GM21526 (cell line): ENCODE measurements around the gene MAGI3.
"Not testable (repeated sequence)": the region's sequence is repeated elsewhere in the genome, so short reads cannot be mapped to it uniquely, and the experiment has no call there.

Source experiments
- ATAC-seq: cut with Tn5 transposase; IDR thresholded peaks from one replicate; pipeline ENCODE4 v1.9.1; 2021; ENCODE audit warnings: moderate library complexity; ENCODE audit not compliant: unreplicated experiment, low FRiP score

MAGI3 gene

DNA sequence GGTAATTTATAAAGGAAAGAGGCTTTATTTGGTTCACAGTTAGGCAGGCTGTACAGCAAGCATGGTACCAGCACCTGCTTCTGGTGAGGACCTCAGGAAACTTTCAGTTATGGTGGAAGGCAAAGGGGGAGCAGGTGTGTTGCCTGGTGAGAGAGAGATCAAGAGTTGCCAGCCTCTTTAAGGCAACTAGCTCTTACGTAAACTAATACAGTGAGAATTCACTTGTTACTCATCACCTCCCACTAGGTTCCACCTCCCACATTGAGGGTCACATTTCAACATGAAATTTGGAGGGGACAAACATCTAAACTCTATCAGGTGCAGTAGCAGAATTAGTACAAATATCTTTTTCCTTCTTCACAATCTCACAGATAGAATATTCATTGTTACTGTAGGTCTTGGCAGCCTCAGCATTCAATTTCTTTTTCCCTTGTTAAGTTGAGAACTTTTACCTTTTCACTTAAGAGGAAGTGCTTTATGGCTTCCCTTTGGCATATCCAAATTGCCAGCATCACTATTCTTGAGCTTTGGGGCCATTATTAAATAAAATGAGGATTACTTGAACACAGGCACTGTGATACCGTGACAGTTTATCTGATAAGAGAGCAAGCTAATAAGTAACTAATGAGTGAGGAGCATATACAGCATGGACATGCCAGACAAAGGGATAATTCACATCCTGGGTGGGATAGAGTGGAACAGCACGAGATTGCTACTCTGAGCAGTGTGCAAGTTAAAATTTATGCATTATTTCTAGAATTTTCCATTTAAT, 48.4 kb downstream of the MAGI3 start:
- no peak for ATAC-seq

DNA sequence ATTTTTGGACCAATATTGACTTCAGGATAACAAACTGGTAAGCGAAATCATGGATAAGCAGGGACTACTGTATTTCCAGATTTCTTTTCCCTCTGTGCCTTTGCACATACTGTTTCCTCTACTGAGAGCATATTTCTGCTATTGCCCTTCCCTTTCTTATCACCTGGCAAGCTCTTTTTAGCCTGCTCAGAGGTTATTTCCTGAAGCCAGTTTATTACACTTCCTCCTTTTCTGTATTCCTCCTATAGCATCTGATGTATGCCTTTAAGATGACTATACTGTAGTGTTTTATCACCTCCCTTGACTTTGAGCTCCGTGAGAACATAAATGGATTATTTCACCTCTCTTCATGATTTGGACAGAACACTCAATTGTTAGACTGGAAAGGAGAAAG, 49.0 kb downstream of the MAGI3 start:
- no peak for ATAC-seq

DNA sequence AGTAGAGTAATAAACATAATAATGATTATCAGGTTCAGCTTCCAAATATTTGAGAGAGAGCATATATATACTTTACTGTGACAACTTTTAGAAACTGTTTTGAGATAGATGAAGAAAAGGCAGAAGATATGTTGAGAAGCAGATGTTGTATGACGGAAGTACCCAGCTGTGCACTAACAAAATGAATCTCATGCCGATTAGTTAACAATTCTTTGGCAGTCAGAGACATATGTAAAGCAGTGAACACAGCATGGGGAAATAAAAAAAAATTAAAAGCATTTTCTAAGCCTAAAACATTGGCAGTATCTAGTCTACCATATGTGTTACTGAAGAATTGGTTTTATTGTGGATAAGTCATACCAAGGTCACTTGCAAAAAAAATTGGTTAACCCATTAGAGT, 51.8 kb downstream of the MAGI3 start:
- no peak for ATAC-seq

DNA sequence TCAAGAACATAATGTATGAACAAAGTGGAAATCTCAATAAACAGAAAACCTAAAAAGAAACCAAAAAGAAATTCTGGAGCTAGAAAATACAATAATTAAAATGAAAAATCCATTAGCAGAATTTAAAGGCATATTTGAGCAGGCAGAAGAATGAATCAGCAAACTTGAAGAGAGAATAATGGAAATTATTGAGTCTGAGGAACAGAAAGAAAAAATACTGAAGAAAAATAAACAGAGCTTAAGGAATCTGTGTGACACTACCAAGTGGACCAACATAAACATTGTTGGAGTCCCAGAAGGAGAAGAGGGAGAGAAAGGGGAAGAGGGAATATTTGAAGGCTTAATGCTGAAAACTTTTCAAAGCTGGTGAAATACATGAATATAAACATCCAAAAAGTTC, 54.5 kb downstream of the MAGI3 start:
- no peak for ATAC-seq

DNA sequence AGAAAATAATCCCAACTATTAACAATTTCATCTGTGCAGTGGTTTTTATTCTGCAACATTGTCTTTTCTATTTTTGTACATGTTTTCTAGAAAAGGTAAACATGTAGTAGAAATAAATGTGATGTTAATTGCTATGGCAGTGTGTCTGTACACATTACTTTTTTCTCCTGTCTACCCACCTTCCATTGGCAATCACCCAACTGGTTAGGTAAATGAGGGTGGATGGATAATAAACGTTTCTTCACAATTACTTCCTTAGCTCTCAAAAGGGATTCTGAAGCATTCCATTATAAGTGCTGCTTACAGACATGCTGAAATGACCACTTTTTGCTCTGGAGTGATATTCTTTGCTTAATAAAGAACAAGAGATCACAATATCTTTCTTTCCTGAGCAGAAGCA, 61.4 kb downstream of the MAGI3 start:
- no peak for ATAC-seq

DNA sequence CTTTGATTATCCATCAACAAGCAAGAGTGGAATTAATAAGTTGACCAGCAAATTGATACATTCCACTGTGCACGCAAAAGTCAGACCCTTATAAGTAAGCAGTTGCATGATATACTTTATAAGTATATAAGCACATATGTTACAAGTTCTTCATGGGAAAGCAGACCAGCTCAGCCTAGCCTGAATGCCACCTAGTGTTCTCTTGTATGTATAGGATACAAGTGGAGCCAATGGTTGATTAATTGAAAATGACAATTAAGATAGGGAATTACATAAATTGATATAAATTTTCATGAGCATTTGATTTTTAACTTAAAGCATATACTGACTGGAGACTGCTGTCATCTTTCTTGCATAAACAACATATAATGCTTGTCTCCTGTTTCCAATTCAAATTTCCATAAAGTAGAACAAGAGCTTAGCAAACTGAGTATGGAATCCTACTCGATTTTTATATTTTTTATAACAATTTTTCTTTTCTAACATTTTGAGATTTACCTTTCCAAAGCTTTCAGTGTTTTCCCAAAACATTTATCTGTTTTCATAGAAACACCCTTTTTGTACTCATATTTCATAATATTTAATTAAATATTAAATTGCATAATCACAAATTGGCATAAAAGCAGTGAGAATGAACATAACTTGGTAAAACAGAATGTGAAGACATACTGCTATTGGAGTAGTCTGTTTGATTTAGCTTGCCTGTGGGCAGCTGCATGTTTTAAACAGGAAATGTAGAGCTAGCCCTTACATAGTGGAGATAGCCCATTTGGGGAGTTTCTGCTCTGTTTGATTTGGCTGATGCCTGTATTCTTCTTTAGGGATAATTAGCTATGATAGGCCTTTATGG, 62.8 kb downstream of the MAGI3 start:
- no peak for ATAC-seq

DNA sequence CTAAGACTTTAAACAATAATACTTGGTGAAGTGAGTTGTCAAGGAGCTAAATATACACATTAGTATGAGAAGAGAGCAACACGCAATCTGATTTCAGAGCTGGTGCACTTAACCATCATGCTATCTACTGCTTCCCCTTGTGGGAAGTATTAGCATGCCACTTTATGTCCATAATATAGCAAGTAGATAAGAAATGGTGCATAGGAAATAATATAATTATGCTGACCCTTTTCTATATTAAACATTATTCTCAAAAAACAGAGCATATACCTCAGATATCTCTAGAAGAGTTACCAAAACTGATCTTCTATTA, 63.4 kb downstream of the MAGI3 start:
- no peak for ATAC-seq

DNA sequence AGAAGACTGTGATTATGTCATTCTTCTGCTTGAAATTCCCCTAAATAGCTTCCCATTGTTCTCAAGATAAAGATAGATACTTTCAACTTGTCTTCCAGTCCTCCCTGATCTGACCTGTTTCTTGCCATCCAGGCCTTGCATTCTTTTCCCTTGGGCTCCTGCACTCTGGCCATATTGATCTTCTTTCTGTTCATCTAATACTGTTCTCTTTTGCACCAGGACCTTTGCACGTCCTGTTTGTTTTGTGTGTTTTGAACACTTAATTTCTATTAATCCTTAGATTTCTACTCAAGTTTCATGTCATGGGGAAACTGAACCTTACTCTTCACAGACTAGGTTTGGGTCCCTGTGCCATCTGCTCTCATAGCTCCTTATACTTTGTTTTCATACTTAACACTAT, 65.1 kb downstream of the MAGI3 start:
- no peak for ATAC-seq

DNA sequence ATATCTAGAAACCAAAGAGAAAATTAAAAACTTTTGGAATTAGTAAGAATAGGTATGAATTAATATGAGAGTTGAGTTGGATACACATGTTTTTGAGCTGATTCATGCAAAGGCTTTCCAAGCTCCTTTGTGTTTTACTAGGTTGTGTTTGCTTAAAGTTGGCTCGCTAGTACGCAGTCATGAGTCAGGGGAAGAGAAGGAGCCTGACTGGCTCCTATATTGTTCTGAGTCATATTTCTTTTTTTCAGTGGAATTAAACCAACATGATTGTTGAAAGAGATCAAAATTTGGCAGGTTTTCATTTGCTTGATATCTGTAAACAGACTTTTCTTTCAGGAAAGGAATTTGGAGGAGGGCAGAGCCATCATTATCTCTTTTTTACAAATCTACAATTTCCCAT, 66.7 kb downstream of the MAGI3 start:
- ATAC-seq, result no peak

DNA sequence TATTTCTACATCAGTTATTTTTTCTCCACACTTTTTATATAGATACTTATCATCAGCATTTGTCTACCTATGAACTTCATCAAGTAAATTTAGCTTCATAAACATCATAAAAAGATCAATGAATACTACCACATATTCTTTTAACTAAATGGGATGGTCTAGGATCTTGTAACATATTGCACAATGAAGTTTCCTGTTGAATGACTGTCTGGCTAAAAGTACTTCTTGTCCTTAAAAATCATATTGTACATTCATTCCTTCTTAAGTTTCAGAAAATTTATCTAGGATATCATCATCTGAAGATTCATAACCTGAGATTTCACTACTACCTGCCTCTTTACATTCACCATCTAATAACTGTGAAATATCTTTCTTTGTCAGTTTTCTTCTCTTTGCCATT, 69.0 kb downstream of the MAGI3 start:
- ATAC-seq, result no peak

DNA sequence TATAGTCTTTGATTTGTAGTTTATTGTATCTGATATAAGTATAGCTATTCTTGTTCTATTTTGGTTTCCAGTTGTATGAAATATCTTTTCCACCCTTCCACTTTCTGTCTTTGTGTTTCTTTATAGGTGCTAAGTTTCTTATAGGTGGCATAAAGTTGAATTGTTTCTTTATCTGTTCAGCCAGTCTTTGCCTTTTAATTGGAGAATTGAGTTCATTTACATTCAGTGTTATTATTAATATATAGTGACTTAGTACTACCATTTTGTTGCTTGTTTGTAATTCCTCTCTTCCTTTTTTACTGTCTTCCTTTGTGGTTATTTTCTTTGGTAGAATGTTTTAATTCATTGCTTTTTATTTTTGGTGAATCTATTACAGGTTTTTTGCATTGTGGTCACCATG, 77.7 kb downstream of the MAGI3 start:
- ATAC-seq, result no peak

DNA sequence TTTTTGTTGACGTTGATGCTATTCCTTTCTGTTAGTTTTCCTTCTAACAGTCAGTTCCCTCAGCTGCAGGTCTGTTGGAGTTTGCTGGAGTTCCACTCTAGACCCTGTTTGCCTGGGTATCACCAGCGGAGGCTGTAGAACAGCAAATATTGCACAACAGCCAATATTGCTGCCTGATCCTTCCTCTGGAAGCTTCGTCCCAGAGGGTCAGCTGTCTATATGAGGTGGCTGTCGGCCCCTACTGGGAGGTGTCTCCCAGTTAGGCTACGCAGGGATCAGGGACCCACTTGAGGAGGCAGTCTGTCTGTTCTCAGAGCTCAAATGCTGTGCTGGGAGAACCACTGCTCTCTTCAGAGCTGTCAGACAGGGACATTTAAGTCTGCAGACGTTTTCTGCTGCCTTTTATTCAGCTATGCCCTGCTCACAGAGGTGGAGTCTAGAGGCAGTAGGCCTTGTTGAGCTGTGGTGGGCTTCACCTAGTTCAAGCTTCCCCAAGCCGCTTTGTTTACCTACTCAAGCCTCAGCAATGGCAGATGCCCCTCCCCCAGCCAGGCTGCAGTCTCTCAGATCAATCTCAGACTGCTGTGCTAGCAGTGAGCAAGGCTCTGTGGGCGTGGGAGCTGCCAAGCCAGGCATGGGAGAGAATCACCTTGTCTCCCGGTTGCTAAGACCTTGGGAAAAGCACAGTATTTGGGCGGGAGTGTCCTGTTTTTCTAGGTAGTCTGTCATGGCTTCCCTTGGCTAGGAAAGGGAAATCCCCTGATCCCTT, 88.3 kb downstream of the MAGI3 start:
- not testable (repeated sequence) for ATAC-seq

DNA sequence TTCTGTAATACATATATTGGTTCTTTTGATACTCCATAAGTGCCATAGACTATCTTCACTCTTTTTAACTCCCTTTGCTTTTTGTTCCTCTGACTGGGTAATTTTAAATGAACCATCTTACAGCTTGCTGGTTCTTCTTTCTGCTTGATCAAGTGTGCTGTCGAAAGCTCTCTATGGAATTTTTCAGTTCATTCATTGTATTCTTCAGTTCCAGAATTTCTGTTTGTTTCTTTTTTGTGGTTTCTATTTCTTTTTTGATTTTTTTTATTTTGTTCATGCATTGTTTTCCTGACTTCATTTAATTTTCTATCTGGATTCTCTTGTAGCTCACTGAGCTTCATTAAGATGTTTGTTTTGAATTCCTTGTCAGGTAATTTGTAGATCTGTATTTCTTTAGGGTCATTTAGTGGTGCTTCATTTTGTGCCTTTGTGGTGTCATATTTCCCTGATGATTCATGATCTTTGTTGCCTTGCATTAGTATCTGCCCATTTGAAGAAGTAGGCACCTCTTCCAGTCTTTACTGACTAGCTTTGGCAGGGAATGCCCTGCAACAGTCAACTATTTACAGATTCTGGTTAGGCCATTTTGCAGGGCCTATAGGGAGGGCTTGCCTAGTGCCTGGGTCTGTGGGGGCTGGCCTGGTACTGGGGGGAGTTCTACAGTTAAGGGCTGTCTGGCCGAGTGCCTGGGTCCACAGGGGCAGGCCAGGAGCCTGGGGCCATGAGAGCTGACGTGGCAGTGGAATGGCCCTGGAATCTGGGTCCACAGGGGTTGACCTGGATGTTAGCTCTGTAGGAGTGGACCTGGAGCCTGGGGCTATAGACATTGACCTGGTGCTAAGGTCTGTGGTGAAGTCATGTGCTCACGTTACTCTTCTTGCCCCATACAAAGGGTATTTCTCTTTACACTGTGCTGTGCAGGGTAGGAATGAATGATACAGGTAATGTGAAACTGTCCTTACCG, 89.7 kb downstream of the MAGI3 start:
- no peak for ATAC-seq

DNA sequence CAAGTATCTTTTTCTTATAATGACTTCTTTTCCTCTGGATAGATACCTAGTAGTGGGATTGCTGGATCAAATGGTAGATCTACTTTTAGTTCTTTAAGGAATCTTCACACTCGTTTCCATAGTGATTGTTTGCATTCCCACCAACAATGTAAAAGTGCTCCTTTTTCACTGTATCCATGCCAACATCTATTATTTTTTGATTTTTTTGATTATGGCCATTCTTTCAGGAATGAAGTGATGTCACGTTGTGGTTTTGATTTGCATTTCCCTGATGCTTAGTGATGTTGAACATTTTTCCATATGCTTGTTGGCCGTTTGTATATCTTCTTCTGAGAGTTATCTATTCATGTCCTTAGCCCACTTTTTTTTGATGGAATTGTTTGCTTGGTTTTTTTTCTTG, 94.8 kb downstream of the MAGI3 start:
- not testable (repeated sequence) for ATAC-seq

DNA sequence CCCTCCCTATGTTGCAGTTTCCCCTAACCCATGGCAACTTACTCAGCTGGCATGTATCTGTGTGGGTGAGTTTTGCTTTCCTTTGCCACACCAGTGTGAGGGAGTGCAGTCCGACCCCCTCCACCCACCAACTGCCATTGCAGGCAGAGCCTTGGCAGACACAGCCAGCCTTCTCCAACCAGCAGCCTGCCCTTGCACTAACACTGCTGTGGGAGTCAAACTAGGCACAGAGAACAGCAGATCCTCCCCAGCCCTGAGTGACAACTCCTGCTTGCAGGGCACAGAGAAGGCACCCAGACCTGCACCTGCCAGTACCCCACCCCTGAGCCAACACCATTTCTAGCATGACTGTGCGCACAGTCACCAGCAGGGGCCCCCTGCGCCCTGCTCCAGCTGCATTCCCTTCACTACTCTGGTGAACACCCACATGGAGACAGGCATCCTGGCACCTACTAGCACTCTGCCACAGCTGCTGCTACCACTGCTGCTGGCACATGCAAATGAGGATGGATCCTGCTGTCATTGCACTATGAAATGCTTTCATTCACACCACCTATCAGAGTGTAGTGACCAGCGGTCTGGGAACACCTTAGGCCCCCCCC, 98.4 kb downstream of the MAGI3 start:
- no peak for ATAC-seq

DNA sequence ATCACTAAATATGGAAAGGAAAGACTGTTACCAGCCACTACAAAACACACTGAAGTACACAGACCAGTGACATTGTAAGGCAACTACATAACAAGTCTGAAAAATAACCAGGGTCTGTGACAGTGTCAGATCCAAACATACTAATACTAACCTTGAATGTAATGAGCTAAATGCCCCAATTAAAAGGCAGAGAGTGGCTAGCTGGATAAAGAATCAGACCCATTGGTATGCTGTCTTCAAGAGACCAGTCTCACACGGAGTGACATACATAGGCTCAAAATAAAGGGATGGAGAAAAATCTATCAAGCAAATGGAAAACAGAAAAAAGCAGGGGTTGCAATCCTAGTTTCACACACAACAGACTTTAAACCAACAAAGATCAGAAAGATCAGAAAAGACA, 100.1 kb downstream of the MAGI3 start:
- no peak for ATAC-seq

DNA sequence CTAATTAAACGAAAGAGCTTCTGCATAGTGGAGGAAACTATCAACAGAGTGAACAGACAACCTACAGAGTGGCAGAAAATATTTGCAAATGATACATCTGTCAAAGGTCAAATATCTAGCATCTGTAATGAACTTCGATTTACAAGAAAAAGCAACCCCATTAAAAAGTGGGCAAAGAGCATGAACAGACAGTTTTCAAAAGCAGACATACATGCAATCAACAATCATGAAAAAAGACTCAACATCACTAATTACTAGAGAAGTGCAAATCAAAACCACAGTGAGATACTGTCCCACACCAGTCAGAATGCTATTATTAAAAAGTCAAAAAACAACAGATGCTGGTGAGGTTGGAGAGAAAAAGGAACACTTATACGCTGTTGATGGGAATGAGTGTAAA, 103.2 kb downstream of the MAGI3 start:
- no peak for ATAC-seq

DNA sequence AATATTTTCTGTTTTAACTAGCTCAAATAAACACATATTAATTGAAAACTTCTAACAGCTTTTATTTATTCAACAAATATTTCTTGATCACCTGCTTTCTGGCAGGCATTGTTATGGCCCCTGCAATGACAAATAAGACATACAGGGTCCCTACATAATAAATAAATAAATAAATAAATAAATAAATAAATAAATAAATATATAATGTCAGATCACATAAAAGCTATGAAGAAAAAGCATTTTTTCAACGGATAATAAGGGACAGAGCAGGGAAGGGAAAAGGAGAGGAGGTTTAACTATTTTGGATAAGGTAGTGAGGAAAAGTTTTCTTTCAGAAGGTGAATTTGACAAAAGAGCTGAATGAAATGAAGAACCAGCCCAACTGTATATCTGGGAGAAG, 115.0 kb downstream of the MAGI3 start:
- ATAC-seq, result no peak

DNA sequence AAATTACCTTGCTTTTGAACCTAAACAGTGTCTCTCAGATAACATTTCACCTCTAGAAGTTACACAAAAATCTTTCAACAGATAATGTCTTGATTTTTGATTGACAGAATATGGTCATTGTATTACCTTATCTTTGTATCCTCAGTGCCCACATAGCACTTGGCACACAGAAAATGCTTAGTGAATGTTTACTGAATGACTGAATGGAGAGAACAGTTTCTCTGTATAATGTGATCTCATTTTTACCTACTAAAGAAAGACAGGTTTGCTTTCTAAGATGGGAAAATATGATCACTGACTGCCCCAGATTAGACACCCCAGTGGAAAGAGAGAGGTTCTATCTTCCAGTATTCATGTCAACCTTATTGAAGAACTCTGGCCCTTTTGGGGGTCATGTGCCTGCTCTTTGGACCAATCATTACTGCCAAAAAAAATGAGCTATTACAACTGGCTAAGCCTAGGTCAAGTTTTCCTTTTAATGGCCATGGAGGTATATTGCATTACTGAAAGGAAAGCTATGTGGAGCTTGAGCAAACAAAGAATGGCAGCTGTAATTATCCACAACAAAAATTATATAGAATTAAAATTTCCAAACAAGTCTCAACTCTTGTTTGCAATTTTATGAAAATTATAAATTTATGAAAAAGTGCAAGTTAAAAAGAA, 117.4 kb downstream of the MAGI3 start:
- ATAC-seq, result no peak
